Stimulated activated CD8-positive, alpha-beta memory T cell treated with anti-CD3 and anti-CD28 coated beads, Interleukin-4, amount 100 ng/mL, for 1 hour (primary cell): Measurements from ENCODE around the gene SIX1.

ENCODE experiments used
- DNase-seq, 2 donors: peaks; one replicate each; pipeline ENCODE4 v3.0.0-alpha.2; 2020; ENCODE audit warnings: low read depth in 2 of 2, low spot score in 1 of 2

The SIX1 gene

GRCh38 chr14:60648934-60649874, at the start of gene SIX1:
Gene SIX1 (minus strand): TSS chr14:60649477. CDS start chr14:60649189, 288 bp downstream.
- DNase-seq: no peak

GRCh38 chr14:60695327-60695726, 46.0 kb upstream of the SIX1 start:
- no peak for DNase-seq

- DNase-seq: no peak
Observed at GRCh38 chr14:60691383-60692113, 42.3 kb upstream of the SIX1 start.

GRCh38 chr14:60686865-60687264, 37.6 kb upstream of the SIX1 start:
- no peak for DNase-seq

GRCh38 chr14:60684203-60684602, 34.9 kb upstream of the SIX1 start:
- no peak for DNase-seq

GRCh38 chr14:60681271-60681670, 32.0 kb upstream of the SIX1 start:
- no peak for DNase-seq

- DNase-seq: no peak
Observed at GRCh38 chr14:60680511-60680910, 31.2 kb upstream of the SIX1 start.

- no peak for DNase-seq
Observed at GRCh38 chr14:60679566-60680258, 30.4 kb upstream of the SIX1 start.

GRCh38 chr14:60677701-60678100, 28.4 kb upstream of the SIX1 start:
- DNase-seq: no peak

- no peak for DNase-seq
Observed at GRCh38 chr14:60670989-60671388, 21.7 kb upstream of the SIX1 start.

GRCh38 chr14:60668431-60669112, 19.3 kb upstream of the SIX1 start:
- DNase-seq: no peak

GRCh38 chr14:60665177-60665550, 15.9 kb upstream of the SIX1 start:
- no peak for DNase-seq

- no peak for DNase-seq
Observed at GRCh38 chr14:60662982-60663381, 13.7 kb upstream of the SIX1 start.

- no peak for DNase-seq
Observed at GRCh38 chr14:60661721-60662120, 12.4 kb upstream of the SIX1 start.

- no peak for DNase-seq
Observed at GRCh38 chr14:60658909-60659585, 9.8 kb upstream of the SIX1 start.

- no peak for DNase-seq
Observed at GRCh38 chr14:60658211-60658690, 9.0 kb upstream of the SIX1 start.

- no peak for DNase-seq
Observed at GRCh38 chr14:60657456-60658210, 8.4 kb upstream of the SIX1 start.

GRCh38 chr14:60656686-60657455, 7.6 kb upstream of the SIX1 start:
- no peak for DNase-seq
